GM23248 (cell line): ENCODE data around the gene ENOX1.

Source experiments
- EZH2 ChIP-seq: fragments of 200-600 bp; sonication (generic); IDR thresholded peaks from 2 replicates; pipeline ENCODE4 v1.6.1; 2018; ENCODE audit warnings: antibody characterized with exemption, mild to moderate bottlenecking; ENCODE audit not compliant: insufficient read depth, poor library complexity, severe bottlenecking
- EZH2phosphoT487 ChIP-seq: fragments of 200-600 bp; sonication (generic); IDR thresholded peaks from 2 replicates; pipeline ENCODE4 v1.6.1; 2018; ENCODE audit warnings: antibody characterized with exemption, moderate library complexity, mild to moderate bottlenecking, low read depth; ENCODE audit not compliant: insufficient read depth

GRCh38 chr13:43357564-43357963, 429.2 kb downstream of the ENOX1 start:
- TF ChIP-seq EZH2 (no peak), EZH2phosphoT487 (no peak)
